HG03521 (cell line): ENCODE measurements around the gene TAPBP.
A peak's percentile ranks its signal among the peaks of the same experiment; 100 is the strongest.

Source experiments
- ATAC-seq: cut with Tn5 transposase; IDR thresholded peaks from one replicate; pipeline ENCODE4 v1.9.1; 2021; ENCODE audit warnings: mild to moderate bottlenecking, moderate library complexity; ENCODE audit not compliant: unreplicated experiment

Gene TAPBP

GRCh38 chr6:33320315-33321181 is 6.7 kb upstream of the TAPBP start:
- ATAC-seq: no peak

DNA sequence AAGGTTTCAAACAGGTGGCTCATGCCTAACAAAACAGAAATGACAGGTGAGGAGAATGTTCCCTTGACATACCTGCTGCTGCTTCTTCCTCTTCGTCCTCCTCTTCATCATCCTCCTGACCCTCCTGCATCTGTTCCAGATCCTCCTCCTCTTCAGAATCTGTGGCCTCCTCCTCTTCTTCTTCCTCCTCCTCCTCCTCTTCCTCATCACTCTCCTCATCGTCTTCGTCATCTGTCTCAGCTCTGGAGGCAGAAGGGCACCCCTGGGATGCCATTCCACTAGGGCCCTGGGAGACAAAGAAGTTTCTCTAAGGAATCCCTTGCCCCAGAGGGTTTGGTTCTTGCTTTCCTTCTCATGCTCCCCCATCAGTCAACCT is 6.0 kb upstream of the TAPBP start:
- no peak for ATAC-seq

DNA sequence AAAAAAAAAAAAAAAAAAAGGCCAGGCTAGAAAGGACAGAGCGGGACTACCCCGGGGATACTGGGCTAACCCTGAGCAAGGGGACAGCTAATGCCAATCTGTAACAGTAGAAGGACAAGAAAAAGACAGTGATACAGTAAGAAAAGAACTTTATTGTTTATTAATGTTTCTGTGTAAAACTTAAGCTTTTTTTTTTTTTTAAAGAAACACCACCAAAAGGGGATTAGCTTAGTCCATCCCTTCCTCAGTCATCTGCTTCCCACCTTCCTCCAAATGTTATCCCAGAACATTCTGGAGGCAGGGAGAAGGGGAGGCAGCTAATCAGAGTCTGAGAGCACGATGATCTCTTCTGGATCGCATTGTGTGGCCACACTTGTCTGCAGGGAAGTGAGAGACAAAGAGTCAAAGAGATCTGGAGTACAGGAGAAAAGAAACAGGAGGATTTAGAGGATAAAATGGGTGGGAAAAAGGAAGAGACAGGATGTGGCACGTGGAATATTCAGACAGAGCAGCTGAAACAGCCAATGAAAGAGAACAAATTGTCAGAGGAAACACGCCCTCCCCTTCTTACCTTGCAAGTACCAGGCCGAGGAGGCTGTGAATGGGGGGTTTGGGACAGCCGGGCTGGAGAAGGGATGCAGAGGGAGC is 4.7 kb upstream of the TAPBP start:
- no peak for ATAC-seq

- peak; percentile 47 for ATAC-seq
Measured at GRCh38 chr6:33317669-33318425, 4.0 kb upstream of the TAPBP start, which contains the start of gene ZBTB22. ZBTB22 (minus strand) TSS chr6:33317744; CDS start chr6:33316916, 828 bp downstream.

DNA sequence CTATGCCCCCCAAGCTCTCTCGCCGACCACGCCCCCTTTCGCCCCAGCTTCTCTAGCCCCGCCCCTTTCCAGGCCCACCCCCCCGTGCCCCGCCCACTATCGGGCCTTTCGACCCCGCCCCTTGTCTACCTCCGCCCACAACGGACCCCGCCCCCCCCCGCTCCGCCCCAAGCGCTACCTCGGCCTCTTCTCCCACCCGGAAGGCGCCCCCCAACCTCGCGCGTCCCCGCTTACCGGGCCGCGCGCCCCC is 3.5 kb upstream of the TAPBP start:
- no peak for ATAC-seq

GRCh38 chr6:33316603-33317418 is 2.9 kb upstream of the TAPBP start:
- no peak for ATAC-seq

DNA sequence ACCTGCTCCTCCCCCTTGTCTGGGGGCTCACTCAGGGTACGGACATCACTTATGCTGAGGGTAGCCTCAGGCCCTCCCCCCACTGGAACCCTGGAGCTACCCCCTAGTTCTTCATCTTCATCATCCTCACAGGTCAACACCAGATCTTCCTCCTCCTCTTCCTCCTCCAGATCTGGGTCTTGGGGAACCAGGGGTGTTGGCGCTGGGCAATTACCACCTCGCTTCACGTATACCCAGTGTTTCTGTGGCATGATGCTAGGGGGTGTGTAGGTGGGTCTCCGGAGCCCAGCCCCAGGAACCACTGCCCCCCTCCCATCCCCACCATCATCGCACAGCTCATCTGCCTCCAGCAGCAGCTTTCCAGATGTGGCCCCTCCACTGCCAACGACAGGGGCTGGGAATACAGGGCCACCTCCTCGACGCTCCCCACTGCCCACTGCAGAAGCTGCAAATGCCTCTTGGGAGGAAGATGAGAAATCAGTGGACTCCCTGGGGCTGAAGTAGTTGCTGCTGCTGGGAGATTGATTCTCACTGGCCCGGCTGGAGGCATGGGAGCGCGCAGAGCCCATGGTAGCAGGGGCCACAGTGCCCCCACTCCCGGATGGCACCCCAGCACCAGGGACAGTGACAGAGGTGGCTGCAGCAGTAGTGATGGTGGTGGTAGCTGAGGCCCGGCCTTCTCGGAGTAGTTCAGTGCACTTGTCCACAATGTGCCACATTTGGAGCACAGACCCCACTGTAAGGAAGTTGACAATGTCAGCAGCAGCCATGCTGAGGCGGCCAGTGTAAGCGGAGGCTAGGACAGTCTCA is 2.1 kb upstream of the TAPBP start:
- no peak for ATAC-seq

DNA sequence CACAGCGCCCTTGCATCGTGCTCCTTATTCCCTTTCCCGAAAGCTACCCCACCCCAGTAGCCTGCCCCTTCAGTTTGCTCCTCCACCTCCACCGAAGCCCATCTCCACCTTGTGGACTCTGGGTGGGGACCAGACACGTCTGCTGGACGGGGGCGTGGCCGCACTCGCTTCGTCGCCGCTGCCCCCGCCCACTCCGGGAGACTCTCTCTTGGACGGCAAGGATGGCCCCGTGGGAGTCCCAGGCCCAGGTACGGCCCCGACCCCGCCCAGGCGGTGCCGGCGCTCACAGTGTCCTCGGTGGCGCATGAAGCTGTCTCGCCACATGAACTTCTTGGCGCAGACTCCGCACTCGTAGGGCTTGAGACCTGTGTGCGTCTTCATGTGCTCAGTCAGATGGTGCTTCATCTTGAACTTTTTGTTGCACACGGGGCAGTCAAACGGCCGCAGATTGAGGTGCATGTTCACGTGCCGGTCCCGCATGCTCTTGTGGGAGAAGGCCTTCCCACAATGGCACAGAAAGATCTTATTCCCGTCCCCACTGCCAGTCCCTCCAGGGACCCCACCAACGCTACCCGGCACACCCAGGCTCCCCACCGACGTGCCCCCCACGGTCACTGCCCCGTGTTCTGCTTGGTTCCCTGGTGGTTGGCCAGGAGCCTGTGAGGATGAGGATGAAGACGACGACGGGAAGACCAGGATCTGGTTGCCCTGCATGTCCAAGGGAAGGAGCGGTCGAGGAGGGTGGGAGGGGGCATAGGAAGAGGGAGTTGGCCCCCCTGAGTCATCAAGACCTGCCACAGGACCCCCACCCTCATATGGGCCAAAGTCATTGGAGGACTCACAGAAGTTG is 1.3 kb upstream of the TAPBP start:
- no peak for ATAC-seq

DNA sequence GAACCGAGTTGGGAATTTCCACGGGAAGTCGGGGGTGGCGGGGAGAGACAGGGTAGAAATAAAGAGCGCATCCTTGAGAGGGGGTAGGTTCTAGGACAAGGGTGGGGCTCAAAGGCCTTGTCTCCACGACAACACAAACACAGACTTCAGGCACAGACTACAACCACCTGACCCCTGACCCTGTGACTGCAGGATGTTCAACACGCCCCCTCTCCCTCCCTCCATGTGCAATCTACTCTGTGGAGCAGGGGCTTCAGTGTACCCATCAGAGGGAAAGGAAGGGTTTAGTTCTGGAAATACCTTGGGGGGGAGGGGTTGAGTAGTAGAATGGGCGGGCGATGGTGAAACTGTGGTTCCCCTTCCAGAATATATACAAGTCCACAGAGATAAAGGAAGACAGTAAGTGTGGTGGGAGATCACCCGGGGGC is 651 bp upstream of the TAPBP start:
- ATAC-seq: no peak

DNA sequence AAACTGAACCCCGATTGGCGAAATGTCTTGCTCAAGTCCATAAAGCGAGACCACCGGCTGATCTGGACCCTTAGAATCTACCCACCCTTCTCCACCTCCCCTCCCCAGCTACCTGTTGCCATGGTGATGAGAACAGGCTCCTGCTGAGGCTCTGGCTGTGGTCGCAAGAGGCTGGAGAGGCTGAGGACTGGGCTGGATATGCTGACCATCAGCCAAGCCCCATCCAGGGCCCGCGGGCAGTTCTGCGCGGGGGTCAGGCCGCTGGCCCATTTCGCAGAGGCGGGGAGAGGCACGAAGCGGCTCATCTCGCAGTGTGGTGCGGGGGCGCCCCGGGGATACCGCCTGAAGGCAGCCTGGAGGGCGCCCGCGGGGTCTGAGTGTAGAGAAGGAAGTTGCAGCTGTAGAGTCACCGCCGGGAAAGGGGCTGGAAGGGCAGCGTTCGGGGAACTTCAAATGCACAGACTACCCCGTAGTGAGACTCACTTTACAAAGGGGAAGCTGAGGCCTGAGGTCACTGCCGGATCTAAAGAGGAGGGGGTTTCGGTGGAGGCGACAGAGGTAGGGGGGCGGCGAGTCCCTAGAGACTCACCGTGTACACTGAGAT is 671 bp downstream of the TAPBP start:
- no peak for ATAC-seq

DNA sequence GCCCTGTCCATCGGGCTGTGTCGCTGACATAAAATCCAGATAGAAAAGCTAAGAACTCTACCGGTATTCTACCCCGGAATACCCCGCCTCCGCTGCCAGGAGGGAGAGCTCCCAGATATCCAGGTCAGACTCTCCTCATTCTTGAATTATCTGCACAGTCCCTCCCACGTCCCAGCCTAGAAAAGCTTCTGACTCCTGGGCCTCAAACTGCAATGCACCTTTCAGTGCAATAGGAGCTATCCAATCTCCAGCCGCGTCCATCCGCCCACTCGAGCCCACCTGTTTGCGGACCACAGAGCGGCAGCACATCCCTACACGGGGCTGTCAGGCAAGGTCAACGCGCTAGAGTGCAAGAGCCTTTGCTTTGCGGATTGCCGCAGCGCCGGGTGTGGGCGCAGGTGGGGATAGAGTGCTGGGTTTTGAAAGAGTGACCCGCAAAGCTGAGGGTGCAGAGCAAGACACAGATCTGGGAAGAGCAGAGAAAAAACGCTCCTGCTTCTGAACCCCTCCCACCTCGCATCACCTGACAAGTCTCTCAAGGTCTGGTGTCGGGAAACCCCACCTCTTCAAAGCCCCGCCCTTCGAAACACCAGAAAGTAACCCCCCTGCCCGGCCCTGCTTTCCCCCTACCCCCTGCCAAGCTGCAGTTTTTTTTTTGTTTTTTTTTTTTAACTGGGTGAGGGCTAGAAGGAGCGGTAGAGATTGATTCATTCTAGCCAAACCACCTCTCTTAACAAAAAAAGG is 1.3 kb downstream of the TAPBP start:
- ATAC-seq: no peak

GRCh38 chr6:33306356-33306755 is 7.5 kb downstream of the TAPBP start:
- no peak for ATAC-seq

DNA sequence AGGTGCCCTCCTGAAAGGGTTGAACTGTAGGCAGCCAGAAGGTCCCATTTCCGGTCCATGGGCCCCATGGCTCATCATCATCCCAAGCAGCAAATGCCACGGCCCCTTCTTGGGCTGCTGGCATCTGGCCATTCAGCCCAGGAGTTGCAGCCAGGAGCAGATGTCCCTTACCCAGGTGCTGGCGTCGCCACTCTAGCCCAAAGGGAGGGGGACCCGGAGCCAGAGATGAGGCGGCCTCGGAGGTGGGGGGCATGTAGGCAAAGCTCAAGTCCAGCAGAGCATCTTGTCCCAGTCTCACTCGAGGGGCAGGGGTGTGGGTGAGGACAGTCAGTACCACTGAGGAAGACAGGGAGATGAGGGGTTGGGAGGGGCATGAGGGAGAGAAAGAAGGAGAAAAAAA is 8.8 kb downstream of the TAPBP start:
- ATAC-seq: no peak

DNA sequence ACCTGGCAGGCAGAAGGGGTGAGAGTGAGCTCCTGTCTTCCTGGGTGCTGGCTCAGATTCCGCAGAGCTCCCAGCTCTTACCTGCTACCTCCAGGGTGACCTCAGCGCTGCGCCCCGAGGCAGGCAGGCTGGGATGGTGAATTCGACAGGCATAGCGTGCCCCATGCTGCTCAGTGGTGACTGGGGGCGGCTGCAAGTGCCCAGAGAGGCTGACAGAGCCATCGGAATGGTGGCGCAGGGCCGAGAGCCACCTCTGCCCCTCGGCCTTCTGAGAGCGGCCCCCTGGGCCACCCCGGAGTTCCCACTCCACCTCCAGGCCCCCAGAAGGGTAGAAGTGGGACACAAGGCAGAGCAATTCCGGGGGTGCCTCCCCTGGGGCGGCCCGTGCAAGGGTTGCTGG is 9.7 kb downstream of the TAPBP start:
- no peak for ATAC-seq

DNA sequence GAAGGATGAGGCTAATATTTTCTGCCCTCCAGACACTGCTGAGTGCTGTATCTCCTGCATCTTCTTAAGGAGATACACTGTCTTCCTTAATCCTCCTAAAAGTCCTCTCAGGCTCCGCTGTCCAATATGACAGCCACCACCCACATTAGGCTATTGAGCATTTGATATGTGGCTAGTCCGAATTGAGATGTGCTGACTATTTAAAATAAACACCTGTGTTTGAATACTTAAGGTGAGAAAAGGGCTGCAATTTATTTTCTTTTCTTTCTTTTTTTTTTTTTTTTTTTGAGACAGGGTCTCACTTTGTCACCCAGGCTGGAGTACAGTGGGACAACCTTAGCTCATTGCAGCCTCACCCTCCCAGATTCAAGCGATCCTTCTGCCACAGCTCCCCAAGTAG is 12.0 kb downstream of the TAPBP start:
- no peak for ATAC-seq

DNA sequence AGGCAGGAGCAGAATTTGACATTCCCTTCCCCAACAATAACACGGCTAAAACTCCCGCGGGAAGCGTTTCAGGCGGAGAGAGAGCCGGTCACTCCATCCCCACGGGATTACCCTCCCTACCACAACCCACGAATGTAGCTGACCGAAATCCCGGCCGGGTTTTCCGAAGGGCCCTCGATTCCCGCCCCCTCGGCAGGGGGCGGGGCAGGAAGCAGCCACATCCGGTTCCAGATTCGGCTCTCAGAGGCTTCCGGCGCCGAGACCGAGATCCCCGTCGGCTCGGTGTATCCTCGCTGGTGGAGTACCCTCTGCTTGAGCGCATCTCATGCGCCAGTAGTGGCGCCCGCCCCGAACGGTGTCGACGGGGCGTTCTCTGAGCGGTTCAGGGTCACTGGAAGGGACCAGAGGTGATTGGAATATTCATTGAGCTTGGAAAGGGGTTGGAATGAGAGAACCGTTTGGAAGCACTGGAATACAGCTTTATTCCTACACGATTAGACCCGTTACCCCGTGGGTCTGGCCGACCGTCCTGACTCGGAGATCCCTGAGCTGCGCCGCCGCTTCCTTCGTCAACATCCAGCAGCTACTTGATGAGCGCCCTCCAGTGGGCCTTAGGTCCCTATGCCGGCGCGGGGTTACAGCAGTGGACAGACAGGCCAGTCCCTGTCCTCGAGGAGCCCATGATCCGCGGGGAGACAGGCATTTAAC is 14.5 kb downstream of the TAPBP start:
- peak; percentile 52 for ATAC-seq

DNA sequence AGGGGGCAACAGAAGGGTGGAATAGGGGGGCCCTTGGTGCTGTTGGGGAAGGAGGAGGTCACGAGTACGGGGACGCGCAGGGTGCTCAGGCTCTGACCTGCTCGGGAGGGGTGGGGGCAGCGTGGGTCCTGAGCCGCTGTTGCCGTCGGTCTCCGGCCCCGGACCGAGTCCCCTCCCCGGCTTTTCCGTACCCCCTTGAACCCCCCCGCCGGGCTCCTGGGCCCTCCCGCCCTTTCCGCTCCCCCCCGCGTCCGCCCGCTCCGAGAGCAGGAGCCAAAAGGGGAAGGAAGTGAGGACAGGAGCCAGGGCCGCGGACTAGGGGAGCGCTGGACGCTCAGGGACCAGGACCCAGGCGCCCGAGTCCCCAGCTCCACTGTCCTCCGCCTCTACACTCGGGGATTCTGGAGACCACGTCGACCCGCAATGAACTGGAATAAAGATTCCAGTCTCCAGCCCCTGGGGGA is 15.1 kb downstream of the TAPBP start, which contains the start of gene RGL2:
Gene RGL2 (minus strand): TSS at position 170 of the 464 bp plus-strand sequence. CDS start 332 bp downstream, outside the sequence.
- ATAC-seq: peak; percentile 23
